Vagina (tissue), 2 donors: ENCODE data around the gene PIEZO1. TPM values are rescaled to one million over a fixed set of nuclear protein-coding genes. Genes with fewer than 3 reads are reported as not detected.
"Not testable (repeated sequence)": the region's sequence is repeated elsewhere in the genome, so short reads cannot be mapped to it uniquely, and the experiment has no call there.

Experiments used
- DNase-seq, 2 donors: peaks; one replicate each; pipeline ENCODE4 v3.0.0-alpha.2; 2017; ENCODE audit errors: extremely low spot score in 2 of 2
- H3K27ac ChIP-seq: fragments of 200-600 bp; sonication (generic); one replicate; pipeline ENCODE4 v1.5.1; 2019
- H3K27me3 ChIP-seq: fragments of 200-600 bp; sonication (generic); one replicate; pipeline ENCODE4 v1.5.1; 2019
- H3K36me3 ChIP-seq, 2 donors: fragments of 200-600 bp; sonication (generic); one replicate each; pipeline ENCODE4 v1.5.1; 2017 to 2019
- H3K4me1 ChIP-seq: fragments of 200-600 bp; sonication (generic); one replicate; pipeline ENCODE4 v1.5.1; 2019
- H3K4me3 ChIP-seq, 2 donors: fragments of 200-600 bp; sonication (generic); 1 replicate in 1 of 2; 2 replicates in 1 of 2; pipeline ENCODE4 v1.5.1; 2016 to 2019
- H3K9me3 ChIP-seq: fragments of 200-600 bp; sonication (generic); one replicate; pipeline ENCODE4 v1.5.1; 2019
- CTCF ChIP-seq, 3 experiments: fragments of 450-650 bp in 2 of 3; fragments of 200-600 bp in 1 of 3; sonication (generic) in 1 of 3; IDR thresholded peaks; one replicate each; pipeline ENCODE4 v1.5.1; 2017 to 2019; ENCODE audit warnings: antibody characterized with exemption in 3 of 3, mild to moderate bottlenecking in 2 of 3, moderate library complexity in 2 of 3
- POLR2A ChIP-seq, 2 donors: fragments of 450-650 bp; IDR thresholded peaks; one replicate each; pipeline ENCODE4 v1.6.1; 2017; ENCODE audit warnings: antibody characterized with exemption in 2 of 2, mild to moderate bottlenecking in 2 of 2, moderate library complexity in 2 of 2
- POLR2AphosphoS5 ChIP-seq, 2 donors: sonication (generic); formaldehyde crosslinking; IDR thresholded peaks; one replicate each; pipeline ENCODE4 v1.9.0; 2017; ENCODE audit warnings: antibody characterized with exemption in 2 of 2, mild to moderate bottlenecking in 2 of 2, low read depth in 1 of 2; ENCODE audit not compliant: insufficient read depth in 1 of 2
- intact Hi-C: fragments of 100-400 bp; cut with DNase I; formaldehyde crosslinking; loops from one replicate; pipeline ENCODE4 v1.15.1; 2023
- total RNA-seq: library from RNA; depleted of rRNA; stranded (reverse); fragments of >200 nt; gene quantifications from one replicate; pipeline ENCODE4 v1.2.3, GENCODE V29; 2016

The PIEZO1 gene
- total RNA-seq, 1 donor from 2014 or later: 184 TPM

- H3K36me3 ChIP-seq: peaks cover 0 to 34% of the 10 kb centered on the region in 2 donors
- H3K9me3 ChIP-seq: no peaks in the 10 kb centered on the region
- H3K4me3 ChIP-seq: no peak overlapping the region
- intact Hi-C loops: no loop called here
- H3K27me3 ChIP-seq: no peaks in the 10 kb centered on the region
- peaks cover 4% of the 10 kb centered on the region for H3K4me1 ChIP-seq
- H3K27ac ChIP-seq: peak overlapping the region; percentile 53
- no peak for TF ChIP-seq CTCF (IDR thresholded peaks at IDR 0.05)
- TF ChIP-seq POLR2AphosphoS5 (IDR thresholded peaks at IDR 0.05; ENCODE audit: insufficient read depth in 1 of 2, low read depth in 1 of 2): no peak
- TF ChIP-seq POLR2A (IDR thresholded peaks at IDR 0.05): no peak
- DNase-seq: no peak
Observed at GRCh38 chr16:88825146-88825545, 40.1 kb upstream of the PIEZO1 start.

- intact Hi-C loops: loop anchor here (5.0 kb wide), 1 partner anchor 233 kb away; no protein-coding TSS in a partner anchor
- H3K27ac ChIP-seq: no peak overlapping the region
- DNase-seq: no peak
- no peak overlapping the region for H3K4me3 ChIP-seq
- no peaks in the 10 kb centered on the region for H3K27me3 ChIP-seq
- TF ChIP-seq POLR2AphosphoS5 (IDR thresholded peaks at IDR 0.05; ENCODE audit: insufficient read depth in 1 of 2, low read depth in 1 of 2) (no peak), POLR2A (IDR thresholded peaks at IDR 0.05) (no peak), CTCF (IDR thresholded peaks at IDR 0.05) (no peak)
- H3K9me3 ChIP-seq: no peaks in the 10 kb centered on the region
- H3K4me1 ChIP-seq: peaks cover 4% of the 10 kb centered on the region
- peaks cover 0 to 34% of the 10 kb centered on the region in 2 donors for H3K36me3 ChIP-seq
Observed at GRCh38 chr16:88824256-88825077, 39.4 kb upstream of the PIEZO1 start.

- intact Hi-C loops: loop anchor here (5.0 kb wide), 1 partner anchor 234 kb away; no protein-coding TSS in a partner anchor
- peaks cover 0 to 34% of the 10 kb centered on the region in 2 donors for H3K36me3 ChIP-seq
- DNase-seq: not testable (repeated sequence)
Observed at GRCh38 chr16:88823646-88824045, 38.6 kb upstream of the PIEZO1 start.

GRCh38 chr16:88822281-88823040 is 37.4 kb upstream of the PIEZO1 start:
- DNase-seq: no peak
- intact Hi-C loops: loop anchor here (5.0 kb wide), 1 partner anchor 235 kb away; no protein-coding TSS in a partner anchor
- no peak for TF ChIP-seq POLR2AphosphoS5 (IDR thresholded peaks at IDR 0.05; ENCODE audit: insufficient read depth in 1 of 2, low read depth in 1 of 2)
- no peak for TF ChIP-seq CTCF (IDR thresholded peaks at IDR 0.05)
- no peak for TF ChIP-seq POLR2A (IDR thresholded peaks at IDR 0.05)
- no peaks in the 10 kb centered on the region for H3K9me3 ChIP-seq
- no peak overlapping the region for H3K27ac ChIP-seq
- peaks cover 0 to 25% of the 10 kb centered on the region in 2 donors for H3K36me3 ChIP-seq
- no peak overlapping the region for H3K4me3 ChIP-seq
- H3K27me3 ChIP-seq: no peaks in the 10 kb centered on the region
- peaks cover 4% of the 10 kb centered on the region for H3K4me1 ChIP-seq

More at GRCh38 chr16:88823646-88824045, 38.6 kb upstream of the PIEZO1 start:
- not testable (repeated sequence) for H3K27me3 ChIP-seq, H3K27ac ChIP-seq, H3K4me3 ChIP-seq, H3K9me3 ChIP-seq, H3K4me1 ChIP-seq

- H3K27me3 ChIP-seq: no peaks in the 10 kb centered on the region
- H3K4me3 ChIP-seq: no peak overlapping the region
- H3K9me3 ChIP-seq: no peaks in the 10 kb centered on the region
- TF ChIP-seq CTCF (IDR thresholded peaks at IDR 0.05): no peak
- TF ChIP-seq POLR2A (IDR thresholded peaks at IDR 0.05): no peak
- no peak for TF ChIP-seq POLR2AphosphoS5 (IDR thresholded peaks at IDR 0.05; ENCODE audit: insufficient read depth in 1 of 2, low read depth in 1 of 2)
- H3K36me3 ChIP-seq: peaks cover 0 to 25% of the 10 kb centered on the region in 2 donors
- H3K4me1 ChIP-seq: no peaks in the 10 kb centered on the region
- intact Hi-C loops: loop anchor here (5.0 kb wide), 1 partner anchor 236 kb away; no protein-coding TSS in a partner anchor
- no peak for DNase-seq
- H3K27ac ChIP-seq: no peak overlapping the region
Observed at GRCh38 chr16:88821168-88821850, 36.3 kb upstream of the PIEZO1 start.
